LNCaP clone FGC (cell line): ENCODE results near the gene WDR12.
"Not testable (repeated sequence)": the region's sequence is repeated elsewhere in the genome, so short reads cannot be mapped to it uniquely, and the experiment has no call there.

ENCODE experiments used
- DNase-seq: peaks from one replicate; pipeline ENCODE4 v3.0.0-alpha.2; 2011; ENCODE audit warnings: low read depth
- H3K4me3 ChIP-seq: 2 replicates; pipeline ENCODE4 v1.5.1; 2011; ENCODE audit warnings: mild to moderate bottlenecking, low read depth, low read length, control low read depth
- TF ChIP-seq, protein P1 (sequence below): IDR thresholded peaks from 2 replicates; pipeline ENCODE4 v1.5.1; 2012; ENCODE audit warnings: mild to moderate bottlenecking; ENCODE audit not compliant: control insufficient read depth, insufficient read depth; ENCODE audit errors: extremely low read depth

The WDR12 gene

DNA sequence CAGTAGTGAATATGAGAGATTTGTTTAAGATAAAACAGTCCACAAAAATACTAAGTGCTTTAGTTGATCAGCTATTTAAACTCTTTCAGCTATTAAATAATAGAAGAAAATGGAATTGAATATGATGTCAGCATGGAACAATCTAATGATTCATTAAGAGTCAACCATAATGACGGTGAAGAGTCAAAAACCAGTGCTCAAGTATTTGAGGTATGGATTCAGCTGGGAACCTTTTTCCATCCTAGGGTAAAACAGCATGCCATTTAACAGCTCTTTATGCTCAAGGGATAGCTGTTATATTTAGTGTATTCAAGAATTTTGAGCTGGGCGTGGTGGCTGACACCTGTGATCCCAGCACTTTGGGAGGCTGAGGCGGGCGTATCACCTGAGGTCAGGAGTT, 30.3 kb upstream of the WDR12 start:
- DNase-seq = no peak
- TF ChIP-seq, protein P1, sequence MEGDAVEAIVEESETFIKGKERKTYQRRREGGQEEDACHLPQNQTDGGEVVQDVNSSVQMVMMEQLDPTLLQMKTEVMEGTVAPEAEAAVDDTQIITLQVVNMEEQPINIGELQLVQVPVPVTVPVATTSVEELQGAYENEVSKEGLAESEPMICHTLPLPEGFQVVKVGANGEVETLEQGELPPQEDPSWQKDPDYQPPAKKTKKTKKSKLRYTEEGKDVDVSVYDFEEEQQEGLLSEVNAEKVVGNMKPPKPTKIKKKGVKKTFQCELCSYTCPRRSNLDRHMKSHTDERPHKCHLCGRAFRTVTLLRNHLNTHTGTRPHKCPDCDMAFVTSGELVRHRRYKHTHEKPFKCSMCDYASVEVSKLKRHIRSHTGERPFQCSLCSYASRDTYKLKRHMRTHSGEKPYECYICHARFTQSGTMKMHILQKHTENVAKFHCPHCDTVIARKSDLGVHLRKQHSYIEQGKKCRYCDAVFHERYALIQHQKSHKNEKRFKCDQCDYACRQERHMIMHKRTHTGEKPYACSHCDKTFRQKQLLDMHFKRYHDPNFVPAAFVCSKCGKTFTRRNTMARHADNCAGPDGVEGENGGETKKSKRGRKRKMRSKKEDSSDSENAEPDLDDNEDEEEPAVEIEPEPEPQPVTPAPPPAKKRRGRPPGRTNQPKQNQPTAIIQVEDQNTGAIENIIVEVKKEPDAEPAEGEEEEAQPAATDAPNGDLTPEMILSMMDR = no peak
- H3K4me3 ChIP-seq = no peak overlapping the region

DNA sequence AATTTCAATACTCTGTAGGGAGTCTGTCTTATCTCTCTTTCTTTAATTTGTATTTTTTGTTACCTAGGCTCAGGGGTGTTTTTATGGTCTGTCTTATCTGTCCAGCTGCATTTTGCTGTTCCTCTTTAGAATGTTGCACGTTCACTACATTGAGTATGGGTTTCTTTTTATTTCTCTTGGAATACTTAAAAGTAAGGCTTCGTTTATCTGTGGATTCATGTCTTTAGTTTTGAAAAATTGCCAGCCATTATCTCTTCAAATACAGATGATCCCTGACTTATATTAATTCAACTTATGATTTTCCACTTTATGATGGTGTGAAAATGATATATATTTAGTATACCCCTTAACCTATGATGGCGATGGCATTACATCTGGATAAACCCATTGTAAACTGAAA, 27.5 kb upstream of the WDR12 start:
- DNase-seq = no peak
- TF ChIP-seq, protein P1 = no peak
- H3K4me3 ChIP-seq = no peak overlapping the region

DNA sequence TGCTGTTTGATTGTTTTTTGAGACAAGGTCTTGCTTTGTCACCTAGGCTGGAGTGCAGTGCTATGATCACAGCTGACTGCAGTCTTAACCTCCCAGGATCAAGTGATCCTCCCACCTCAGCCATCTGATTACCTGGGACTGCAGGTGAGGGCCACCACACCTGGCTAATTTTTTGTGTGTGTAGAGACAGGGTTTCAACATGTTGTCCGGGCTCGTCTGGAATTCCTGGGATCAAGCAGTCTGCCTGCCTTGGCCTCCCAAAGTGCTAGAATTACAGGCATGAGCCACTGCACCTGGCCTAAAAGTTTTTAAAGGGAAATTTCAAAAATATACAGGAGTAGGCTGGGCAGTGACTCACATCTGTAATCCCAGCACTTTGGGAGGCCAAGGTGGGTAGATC, 23.0 kb upstream of the WDR12 start:
- TF ChIP-seq, protein P1 = no peak

DNA sequence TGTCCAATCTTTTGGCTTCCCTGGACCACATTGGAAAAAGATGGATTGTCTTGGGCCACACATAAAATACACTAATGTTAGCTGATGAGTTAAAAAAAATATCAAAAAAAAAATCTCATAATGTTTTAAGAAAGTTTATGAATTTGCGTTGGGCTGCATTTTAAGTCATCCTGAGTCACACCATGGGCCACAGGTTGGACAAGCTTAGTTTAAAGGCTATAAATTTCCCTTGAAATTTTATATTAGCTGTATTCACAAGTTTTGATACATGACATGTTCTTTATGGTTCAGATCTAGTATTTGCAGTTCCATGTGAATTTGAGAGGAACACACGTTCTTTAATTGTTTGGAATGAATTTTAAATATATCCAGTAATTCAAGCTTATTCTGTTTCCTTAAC, 22.5 kb upstream of the WDR12 start:
- no peak overlapping the region for H3K4me3 ChIP-seq
- TF ChIP-seq, protein P1 = no peak
- DNase-seq = no peak

More for the DNA sequence above, 23.0 kb upstream of the WDR12 start:
- no peak overlapping the region for H3K4me3 ChIP-seq
- no peak for DNase-seq

DNA sequence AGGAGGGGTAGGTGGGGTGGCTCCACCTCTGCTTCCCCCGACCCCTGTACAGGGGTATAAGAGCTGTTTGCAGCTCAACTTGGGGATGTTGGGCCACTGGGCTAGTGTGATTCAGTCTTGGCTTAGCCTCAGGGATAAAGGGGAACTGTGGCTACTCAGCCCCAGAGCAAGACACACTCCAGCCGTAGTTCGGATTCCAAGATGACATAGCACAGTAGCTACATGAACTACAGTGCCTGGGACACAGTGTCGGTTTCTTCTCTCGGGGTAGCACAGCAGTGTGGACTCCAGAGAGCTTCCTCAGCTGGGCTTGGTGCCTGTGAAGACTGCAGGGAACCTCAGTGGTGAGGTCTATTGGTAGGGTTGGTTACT, 21.7 kb upstream of the WDR12 start:
- TF ChIP-seq, protein P1 = no peak
- H3K4me3 ChIP-seq = no peak overlapping the region
- DNase-seq = no peak

DNA sequence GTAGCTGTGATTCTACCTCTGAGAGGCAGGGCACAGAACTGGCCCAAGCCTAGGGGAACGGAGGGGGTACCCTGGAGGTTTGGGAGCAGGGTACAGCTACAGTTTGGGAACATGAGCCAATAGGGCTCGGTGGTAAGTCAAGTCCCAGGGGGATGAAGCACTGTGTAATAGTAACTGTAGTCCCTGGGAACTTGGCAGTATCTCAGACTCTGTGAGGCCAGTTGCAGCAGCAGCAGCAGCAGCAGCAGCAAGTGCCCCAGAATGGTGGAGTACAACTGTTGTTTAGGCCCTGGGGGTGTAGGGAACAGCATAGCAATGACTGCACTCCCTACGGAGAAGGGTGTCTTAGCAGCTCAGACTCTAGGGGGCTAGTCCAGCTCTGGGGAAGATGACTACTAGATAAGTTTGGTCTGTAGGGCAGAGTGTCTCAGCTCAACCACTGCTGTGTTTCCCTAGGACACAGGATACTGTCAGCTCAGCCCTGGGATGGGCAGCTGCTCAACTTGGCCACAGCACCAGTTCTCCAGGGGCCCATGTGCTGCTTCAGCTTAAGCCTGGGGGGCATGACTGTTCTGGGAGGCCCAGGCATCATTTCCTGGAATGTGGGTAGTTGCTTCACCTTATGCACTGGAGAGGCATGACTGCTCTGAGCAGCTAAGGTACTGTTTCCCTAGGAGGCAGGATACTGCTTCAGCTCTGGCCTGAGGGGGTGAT, 21.1 kb upstream of the WDR12 start:
- TF ChIP-seq, protein P1 = no peak
- H3K4me3 ChIP-seq = no peak overlapping the region
- DNase-seq = no peak

DNA sequence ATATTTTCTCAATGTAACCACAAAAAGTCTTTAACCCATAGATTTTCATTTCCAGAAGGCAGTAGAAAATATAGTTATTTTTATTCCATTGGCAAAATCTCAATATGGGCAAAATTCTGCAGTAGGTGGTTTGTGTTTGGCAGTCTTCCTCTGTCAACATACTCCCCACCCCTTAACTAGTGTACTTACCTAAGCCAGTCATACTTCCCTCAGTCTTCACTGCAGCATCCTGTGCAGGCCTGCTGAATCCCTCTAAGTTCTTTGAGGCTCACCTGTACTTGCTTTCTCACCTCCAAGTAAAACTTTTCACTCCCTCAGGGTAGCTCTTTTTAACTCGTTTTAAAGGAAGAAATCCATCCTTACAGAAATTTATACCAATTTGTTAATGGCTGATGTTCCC, 7.4 kb upstream of the WDR12 start:
- no peak for DNase-seq
- H3K4me3 ChIP-seq = no peak overlapping the region
- TF ChIP-seq, protein P1 = no peak

DNA sequence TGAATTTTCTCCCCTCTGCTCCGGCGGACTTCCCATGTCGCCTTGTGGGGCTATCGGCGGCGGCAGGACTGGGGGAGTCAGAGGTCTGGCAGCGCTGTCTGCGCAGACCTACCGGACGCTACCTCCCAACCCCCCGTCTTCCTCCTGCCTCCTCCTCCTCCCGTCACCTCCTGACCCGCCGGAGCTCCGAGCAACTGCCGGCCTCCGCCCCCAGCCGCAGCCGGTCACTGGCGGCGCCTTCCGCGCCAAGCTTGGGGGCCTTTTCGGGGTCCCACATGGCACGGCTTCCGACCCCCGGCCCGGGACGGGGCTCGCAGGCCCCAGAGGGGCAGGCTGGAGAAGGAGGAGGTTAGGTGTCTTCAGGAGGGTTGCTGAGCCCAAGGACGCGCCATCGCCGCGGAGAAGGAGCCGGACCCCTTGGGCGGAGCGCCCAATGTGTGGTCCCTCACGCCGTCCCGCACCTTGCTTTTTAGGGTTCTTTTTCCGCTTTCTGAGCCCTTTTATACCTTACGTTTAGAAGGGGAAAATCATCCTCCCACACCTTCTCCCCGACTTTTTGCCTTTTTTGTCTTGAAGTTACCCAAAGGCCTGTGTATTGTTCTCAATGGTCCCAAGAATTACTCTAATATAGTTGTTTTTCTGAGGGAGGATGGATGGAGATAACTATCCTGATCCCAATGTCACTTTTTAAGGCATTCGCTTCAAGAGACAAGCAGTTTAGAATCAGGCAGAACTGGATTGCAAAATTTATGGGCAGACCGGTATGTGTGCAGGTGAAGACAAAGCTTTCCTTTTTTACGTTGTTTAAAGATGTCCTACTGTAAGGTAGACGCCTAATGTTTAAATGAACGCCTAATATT, 1.1 kb upstream of the WDR12 start:
- not testable (repeated sequence) for DNase-seq
- peak overlapping the region; percentile 75 for H3K4me3 ChIP-seq
